HG03521 (cell line): Measurements from ENCODE around the gene APLN.

Experiments used
- ATAC-seq: cut with Tn5 transposase; IDR thresholded peaks from one replicate; pipeline ENCODE4 v1.9.1; 2021; ENCODE audit warnings: mild to moderate bottlenecking, moderate library complexity; ENCODE audit not compliant: unreplicated experiment

APLN gene

GRCh38 chrX:129654652-129655546 lies at the start of gene APLN:
APLN (minus strand) TSS chrX:129654956; CDS start chrX:129654630, 326 bp downstream.
- ATAC-seq: no peak

GRCh38 chrX:129704491-129704890 lies 49.7 kb upstream of the APLN start:
- ATAC-seq: no peak

- no peak for ATAC-seq
Observed at GRCh38 chrX:129701624-129702069, 46.9 kb upstream of the APLN start.

GRCh38 chrX:129700536-129700935 lies 45.8 kb upstream of the APLN start:
- no peak for ATAC-seq

- ATAC-seq: no peak
Observed at GRCh38 chrX:129698150-129698549, 43.4 kb upstream of the APLN start.

GRCh38 chrX:129697204-129697829 lies 42.6 kb upstream of the APLN start:
- ATAC-seq: no peak

GRCh38 chrX:129696463-129697155 lies 41.9 kb upstream of the APLN start:
- no peak for ATAC-seq

GRCh38 chrX:129695937-129696336 lies 41.2 kb upstream of the APLN start:
- no peak for ATAC-seq

GRCh38 chrX:129695535-129695934 lies 40.8 kb upstream of the APLN start:
- ATAC-seq: no peak

- no peak for ATAC-seq
Observed at GRCh38 chrX:129694805-129695204, 40.0 kb upstream of the APLN start.

- no peak for ATAC-seq
Observed at GRCh38 chrX:129693354-129693753, 38.6 kb upstream of the APLN start.

GRCh38 chrX:129690435-129690834 lies 35.7 kb upstream of the APLN start:
- no peak for ATAC-seq

GRCh38 chrX:129689796-129690195 lies 35.0 kb upstream of the APLN start:
- ATAC-seq: no peak

- ATAC-seq: no peak
Observed at GRCh38 chrX:129688097-129688496, 33.3 kb upstream of the APLN start.

- no peak for ATAC-seq
Observed at GRCh38 chrX:129686422-129686948, 31.7 kb upstream of the APLN start.

GRCh38 chrX:129682979-129683378 lies 28.2 kb upstream of the APLN start:
- no peak for ATAC-seq

GRCh38 chrX:129679901-129680300 lies 25.1 kb upstream of the APLN start:
- ATAC-seq: no peak

GRCh38 chrX:129678614-129679195 lies 23.9 kb upstream of the APLN start:
- ATAC-seq: no peak

GRCh38 chrX:129667412-129667811 lies 12.7 kb upstream of the APLN start:
- ATAC-seq: no peak

- no peak for ATAC-seq
Observed at GRCh38 chrX:129665916-129666644, 11.3 kb upstream of the APLN start.
